ENCODE measurements around the gene FHOD3.
"Not testable (repeated sequence)": the region's sequence is repeated elsewhere in the genome, so short reads cannot be mapped to it uniquely, and the experiment has no call there.

DNA sequence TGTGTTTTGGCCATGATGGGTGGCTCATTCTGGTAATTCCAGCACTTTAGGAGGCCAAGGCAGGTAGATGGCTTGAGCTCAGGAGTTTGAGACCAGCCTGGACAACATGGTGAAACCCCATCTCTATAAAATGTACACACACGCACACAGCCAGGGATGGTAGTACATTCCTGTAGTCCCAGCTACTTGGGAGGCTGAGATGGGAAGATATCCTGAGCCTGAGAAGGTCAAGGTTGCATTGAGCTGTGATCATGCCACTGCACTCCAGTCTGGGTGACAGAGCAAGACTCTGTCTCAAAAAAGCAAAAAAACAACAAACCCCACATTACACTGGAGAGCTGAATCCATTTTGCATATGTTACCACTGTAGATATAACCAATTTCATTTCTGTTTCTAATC is 423.8 kb downstream of the FHOD3 start:
- TF ChIP-seq, protein P1, sequence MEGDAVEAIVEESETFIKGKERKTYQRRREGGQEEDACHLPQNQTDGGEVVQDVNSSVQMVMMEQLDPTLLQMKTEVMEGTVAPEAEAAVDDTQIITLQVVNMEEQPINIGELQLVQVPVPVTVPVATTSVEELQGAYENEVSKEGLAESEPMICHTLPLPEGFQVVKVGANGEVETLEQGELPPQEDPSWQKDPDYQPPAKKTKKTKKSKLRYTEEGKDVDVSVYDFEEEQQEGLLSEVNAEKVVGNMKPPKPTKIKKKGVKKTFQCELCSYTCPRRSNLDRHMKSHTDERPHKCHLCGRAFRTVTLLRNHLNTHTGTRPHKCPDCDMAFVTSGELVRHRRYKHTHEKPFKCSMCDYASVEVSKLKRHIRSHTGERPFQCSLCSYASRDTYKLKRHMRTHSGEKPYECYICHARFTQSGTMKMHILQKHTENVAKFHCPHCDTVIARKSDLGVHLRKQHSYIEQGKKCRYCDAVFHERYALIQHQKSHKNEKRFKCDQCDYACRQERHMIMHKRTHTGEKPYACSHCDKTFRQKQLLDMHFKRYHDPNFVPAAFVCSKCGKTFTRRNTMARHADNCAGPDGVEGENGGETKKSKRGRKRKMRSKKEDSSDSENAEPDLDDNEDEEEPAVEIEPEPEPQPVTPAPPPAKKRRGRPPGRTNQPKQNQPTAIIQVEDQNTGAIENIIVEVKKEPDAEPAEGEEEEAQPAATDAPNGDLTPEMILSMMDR (IDR thresholded peaks at IDR 0.05; ENCODE audit: control extremely low read depth in 1 of 3, insufficient read depth in 1 of 3, low read depth in 1 of 3, low read length in 3 of 3): not testable (repeated sequence)
- not testable (repeated sequence) for TF ChIP-seq JUN (IDR thresholded peaks at IDR 0.05; ENCODE audit: low read depth, low read length); PHF8 (conservative IDR thresholded peaks at IDR 0.05; ENCODE audit: low read depth, low read length); RAD21 (IDR thresholded peaks at IDR 0.05 in 1 of 2, conservative IDR thresholded peaks at IDR 0.05 in 1 of 2; ENCODE audit: low read depth in 2 of 2, low read length in 2 of 2); GABPA (IDR thresholded peaks at IDR 0.05; ENCODE audit: borderline replicate concordance, insufficient read depth, low read length); BRCA1 (IDR thresholded peaks at IDR 0.05; ENCODE audit: low read depth, low read length); SP1 (IDR thresholded peaks at IDR 0.05; ENCODE audit: low read depth, low read length); POU5F1 (IDR thresholded peaks at IDR 0.05; ENCODE audit: low read depth, low read length); POLR2AphosphoS5 (IDR thresholded peaks at IDR 0.05; ENCODE audit: low read depth, low read length)
- TF ChIP-seq, protein P2, sequence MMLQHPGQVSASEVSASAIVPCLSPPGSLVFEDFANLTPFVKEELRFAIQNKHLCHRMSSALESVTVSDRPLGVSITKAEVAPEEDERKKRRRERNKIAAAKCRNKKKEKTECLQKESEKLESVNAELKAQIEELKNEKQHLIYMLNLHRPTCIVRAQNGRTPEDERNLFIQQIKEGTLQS (IDR thresholded peaks at IDR 0.05; ENCODE audit: insufficient read depth, low read depth, low read length): not testable (repeated sequence)
